KBM-7 (cell line): Measurements from ENCODE around the gene C1orf21.
A peak's percentile ranks its signal among the peaks of the same experiment; 100 is the strongest.

Experiments used
- DNase-seq: peaks from one replicate; pipeline ENCODE4 v3.0.0-alpha.2; 2015
- in situ Hi-C: fragments of 300-500 bp; cut with MboI; formaldehyde crosslinking; loops from 2 replicates; pipeline ENCODE4 v1.14.3; 2020; ENCODE audit warnings: low sequenced_read_pairs, low pct_unique_long_range_greater_than_20kb, mixed read lengths

C1orf21 gene

DNA sequence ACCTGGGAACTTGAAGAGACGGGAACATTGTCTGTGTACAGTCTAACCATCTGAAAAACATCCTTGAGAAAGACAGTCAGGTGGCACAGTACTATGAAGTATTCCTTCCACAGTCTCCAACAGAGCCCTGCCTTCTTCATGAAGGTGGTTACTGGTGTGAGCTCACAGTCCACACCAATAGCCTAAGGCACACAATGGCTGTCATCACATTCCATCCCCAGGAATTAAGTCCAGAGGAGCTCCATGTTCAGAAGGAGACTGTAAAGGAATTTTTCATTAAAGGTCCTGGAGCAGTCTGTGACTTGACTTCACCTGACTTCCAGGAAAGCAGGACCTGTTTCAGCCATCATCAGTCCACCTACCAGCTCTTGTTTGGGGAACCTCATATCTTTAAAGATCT, 180.2 kb downstream of the C1orf21 start:
- in situ Hi-C loops, result no loop called here
- no peak for DNase-seq

DNA sequence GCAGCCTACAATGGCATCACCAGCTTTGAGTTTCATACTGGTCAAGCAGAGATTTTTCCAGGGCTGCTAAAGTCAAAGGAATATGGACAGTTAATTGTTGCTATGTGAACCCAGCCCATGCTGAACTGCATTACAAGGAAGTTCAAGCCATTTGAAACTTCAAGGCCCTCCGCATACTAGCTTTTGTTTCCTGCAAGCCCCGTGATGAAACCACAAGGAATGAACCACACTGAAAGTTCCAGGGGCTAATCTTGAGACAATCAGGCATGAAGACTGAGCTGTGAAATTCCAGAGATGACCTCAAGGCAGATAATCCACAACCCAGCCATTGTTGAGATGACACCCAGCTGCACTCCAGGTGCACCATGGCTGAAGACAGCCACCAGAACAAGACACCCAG, 180.8 kb downstream of the C1orf21 start:
- peak; percentile 30 for DNase-seq

DNA sequence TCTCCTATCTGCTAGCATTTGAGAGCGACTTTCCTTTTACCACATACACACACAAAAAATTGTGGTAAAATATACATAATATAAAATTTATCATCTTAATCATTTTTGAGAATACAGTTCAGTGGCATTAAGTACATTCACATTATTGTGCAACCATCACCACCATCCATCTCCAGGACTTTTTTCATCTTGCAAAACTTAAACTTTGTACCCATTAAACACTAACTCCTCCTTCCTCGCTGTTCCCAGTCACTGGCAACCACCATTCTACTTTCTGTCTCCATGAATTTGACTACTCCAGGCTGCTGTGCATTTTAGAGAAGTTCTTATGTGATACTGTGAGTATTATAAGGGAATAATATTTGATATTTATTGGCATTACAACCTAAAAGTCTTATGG, 181.3 kb downstream of the C1orf21 start:
- no peak for DNase-seq
- in situ Hi-C loops, result no loop called here

More for the DNA sequence above, 180.8 kb downstream of the C1orf21 start:
- in situ Hi-C loops, result no loop called here

DNA sequence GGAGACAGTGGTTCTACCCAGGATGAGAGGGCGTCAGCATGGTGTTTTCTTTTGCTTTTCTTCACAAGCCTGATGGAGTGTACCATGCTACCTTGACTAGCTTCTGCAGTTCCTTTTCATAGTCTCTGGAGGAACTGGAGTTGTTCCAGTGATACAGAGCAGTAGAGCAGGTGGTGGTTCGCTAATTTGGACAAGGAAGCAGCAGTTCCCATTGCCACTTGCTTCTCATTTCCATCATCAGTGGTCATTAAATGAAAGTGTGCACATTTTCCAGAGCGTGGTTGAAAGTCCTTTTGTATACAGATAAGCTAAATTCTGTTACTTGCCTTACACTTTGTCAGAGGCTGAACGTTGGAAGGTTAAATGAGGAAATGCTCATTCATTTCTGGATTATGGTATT, 182.3 kb downstream of the C1orf21 start:
- no peak for DNase-seq
- in situ Hi-C loops, result no loop called here

DNA sequence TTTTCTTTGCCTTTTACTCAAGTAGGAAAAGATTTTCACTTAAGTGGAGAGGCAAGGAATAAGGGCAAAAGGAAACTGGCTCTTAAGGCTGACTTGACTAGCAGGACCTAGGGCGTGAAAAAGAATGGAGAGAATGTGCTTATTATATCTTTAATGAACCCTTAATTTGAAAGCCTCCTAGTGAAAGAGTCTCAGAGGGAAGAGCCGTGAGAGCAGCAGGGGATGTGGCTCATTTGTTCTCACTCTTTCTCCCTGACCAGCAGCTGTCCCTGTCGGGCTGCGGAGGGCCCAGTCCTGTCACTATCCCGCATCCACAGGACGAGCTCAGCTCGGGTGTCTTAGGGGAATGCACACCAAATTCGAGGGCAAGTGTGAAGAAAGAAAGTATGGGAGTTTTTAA, 187.8 kb downstream of the C1orf21 start:
- no peak for DNase-seq
- in situ Hi-C loops, result no loop called here

DNA sequence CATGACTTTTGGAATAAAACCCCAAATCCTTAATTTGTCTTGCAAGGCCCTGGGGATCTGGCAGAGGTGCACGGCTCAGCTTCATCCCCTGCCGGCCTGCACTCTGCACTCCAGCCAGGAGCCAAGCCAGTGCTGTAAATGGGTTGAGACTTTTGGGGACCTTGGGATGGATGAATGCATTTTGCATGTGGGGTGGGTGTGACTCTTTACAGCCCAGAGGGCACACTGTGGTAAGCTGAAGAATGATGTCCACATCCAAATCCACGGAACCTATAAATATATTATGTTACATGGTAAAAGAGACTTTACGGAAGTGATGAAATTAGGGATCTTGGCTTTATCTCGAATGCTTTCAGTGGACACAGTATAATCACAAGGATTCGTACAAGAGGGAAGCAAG, 190.0 kb downstream of the C1orf21 start:
- DNase-seq, result no peak
- in situ Hi-C loops, result no loop called here

DNA sequence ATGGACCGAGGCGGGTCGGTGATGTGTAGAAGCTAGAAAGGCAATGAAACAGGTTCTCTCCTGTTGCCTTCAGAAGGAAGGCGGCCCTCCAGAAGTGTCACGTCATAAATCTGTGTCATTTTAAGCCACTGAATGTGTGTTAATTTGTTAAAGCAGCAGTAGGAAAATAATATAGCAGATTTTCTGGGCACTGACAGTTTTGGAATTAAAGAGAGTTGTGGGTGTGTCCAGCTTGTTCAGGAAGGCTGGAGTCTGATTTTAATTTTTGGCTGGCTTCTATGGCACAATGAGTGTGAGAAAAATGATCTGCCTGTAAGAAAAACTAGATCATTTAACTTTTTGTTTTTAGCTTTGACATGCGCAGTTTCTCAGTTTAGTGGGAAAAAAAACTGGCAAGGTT, 190.5 kb downstream of the C1orf21 start:
- no peak for DNase-seq
- in situ Hi-C loops, result no loop called here

DNA sequence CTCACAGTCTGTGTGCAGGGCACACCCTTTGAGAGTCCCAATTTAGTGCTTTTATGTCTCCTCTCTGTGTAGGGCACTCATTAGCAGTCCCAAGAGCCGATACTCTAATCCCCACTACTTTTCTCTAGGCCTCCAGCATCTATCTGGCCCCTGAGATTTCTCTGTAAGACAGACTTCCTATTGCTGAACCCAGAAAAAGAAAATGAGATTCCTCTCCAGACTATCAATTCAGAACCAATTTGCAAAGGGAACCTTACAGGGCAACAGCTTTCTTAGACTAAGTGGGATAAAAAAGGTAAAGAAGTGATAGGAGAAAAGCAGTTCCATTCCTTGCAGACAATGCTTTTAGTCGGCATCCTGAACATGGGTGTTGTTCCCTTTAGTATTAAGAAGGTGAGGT, 195.6 kb downstream of the C1orf21 start:
- in situ Hi-C loops, result no loop called here
- DNase-seq, result no peak

DNA sequence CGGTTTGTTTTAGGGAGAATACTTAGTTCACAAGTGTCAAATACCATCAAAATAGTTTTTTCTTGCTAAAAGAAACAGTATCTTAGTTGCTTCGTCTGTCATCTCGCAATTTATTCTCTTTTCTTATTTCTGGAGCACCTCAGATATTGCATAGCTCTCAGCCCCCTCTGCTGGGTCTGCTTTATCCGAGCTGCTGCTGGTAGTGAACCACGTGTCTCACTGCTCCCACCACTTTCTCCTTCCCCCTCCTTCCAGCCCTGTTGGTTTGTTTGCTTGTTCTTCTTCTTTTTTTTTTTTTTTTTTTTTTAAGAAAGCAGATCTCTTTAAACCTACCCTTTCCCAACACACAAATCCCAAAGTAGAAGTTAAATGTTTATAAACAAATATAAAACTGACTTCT, 197.0 kb downstream of the C1orf21 start:
- no peak for DNase-seq
- in situ Hi-C loops, result no loop called here

DNA sequence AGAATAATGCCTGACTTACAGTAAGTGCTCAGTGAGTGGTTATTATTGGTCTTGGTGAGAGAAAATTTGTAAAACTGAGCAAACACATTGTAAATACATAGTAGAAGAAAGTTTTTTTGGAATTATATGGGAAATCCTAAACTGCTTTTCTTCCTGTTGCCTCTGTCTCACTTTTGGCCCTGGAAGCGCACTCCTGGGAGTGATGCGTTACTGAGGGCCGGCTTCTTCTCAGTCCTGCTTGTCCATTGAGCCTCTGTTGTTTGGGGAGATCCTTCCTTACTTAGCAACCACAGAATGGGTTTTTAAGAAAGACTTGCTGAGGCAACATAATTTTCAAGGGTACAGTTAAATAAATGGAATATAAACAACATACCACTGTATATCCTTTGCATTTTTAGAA, 201.9 kb downstream of the C1orf21 start:
- DNase-seq, result no peak
- in situ Hi-C loops, result no loop called here

DNA sequence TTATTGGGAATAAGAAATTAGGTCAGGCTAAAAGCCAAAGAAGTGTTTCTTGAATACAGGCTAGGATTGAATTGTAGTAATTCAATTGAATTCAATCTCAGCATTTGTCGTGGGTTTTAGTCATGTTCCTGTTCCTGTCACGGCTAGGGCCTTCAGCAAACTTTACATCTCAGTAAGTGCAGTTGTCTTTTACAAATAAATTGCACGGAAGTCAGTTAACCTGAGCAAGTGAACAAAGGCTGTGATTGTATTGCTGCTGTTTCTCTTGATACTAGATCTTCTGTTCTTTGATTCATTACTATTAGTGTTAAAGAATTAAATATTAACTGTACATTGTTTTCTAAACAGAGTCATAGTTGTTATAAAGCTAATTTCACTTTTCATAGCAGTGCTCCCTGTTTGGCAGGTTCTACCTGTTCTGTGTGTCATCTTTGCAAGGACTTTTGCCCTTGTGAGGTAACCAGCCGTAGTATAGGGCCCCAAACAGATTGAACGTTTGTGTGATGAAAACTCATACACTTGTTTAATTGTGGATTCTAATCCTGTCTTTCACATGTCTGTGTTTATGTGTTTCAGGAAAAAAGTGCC, 203.4 kb downstream of the C1orf21 start:
- no peak for DNase-seq
- in situ Hi-C loops, result no loop called here

DNA sequence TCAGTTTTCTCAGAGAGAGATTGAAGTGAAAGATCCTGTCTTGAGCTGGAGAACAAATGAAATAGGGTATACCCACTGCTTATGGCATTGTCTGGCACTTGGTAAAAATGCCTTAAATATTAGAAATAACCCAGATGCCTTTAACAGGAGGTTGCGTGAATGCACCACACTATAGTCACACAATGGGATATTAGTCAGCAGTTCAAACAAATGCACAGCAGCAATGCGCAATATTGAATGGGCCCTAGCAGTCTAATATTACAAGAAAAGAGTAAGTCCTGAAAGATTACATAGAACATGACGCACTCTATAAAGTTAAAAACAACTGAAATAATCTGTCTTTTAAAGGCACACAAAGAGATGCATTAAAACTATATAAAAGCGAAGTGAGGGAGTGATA, 206.8 kb downstream of the C1orf21 start:
- in situ Hi-C loops, result no loop called here
- no peak for DNase-seq

DNA sequence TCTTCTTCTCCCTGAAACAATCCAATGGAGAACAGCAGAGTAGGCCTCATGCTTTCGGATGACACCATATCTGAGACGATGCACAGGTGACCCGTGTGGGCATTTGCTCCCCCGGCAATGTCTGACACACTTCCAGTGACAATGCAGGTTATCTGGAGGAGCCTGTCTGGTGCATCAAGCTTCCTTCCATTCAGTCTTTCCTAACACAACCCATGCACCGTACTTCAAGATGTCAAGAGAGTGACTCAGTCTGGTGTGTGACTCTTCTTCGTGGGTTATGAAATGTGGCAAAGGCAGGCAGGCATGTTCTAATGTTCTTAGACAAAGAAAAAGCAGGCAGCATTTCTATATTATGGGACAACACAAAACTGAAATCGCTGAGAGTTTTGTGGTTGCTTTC, 208.8 kb downstream of the C1orf21 start:
- no peak for DNase-seq
- in situ Hi-C loops, result no loop called here

DNA sequence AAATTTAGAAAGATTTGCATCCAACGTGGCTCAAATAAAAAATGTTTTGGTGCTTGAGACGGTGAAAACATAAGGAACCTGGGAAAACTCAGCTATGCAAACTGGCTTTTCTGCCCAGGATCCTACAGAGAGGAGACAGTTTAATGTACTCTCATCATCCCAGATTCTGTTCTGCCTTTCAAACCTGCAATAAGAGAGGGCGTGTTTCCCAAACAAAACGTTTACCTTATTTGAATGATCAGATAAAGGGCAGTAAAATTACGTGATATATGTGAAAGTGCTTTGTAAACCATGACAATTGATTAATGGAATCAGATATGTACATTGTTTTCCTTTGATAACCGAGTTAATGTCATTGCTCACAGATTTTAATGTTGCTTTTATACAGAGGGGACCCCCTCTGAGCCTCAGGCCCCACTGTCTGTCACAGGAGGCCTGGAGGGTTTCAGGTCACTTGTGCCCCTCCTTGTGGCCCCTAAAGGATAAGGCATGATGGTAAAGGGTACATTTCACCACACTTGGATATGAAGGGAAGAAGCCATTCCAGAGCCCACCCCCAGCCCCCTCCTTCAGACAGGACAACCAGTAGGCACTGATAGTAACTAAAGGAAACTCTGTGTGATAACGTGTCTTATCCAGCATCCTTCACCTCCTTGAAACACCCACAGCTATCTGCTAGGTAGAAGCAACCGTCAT, 210.3 kb downstream of the C1orf21 start:
- DNase-seq, result no peak
- in situ Hi-C loops, result no loop called here

DNA sequence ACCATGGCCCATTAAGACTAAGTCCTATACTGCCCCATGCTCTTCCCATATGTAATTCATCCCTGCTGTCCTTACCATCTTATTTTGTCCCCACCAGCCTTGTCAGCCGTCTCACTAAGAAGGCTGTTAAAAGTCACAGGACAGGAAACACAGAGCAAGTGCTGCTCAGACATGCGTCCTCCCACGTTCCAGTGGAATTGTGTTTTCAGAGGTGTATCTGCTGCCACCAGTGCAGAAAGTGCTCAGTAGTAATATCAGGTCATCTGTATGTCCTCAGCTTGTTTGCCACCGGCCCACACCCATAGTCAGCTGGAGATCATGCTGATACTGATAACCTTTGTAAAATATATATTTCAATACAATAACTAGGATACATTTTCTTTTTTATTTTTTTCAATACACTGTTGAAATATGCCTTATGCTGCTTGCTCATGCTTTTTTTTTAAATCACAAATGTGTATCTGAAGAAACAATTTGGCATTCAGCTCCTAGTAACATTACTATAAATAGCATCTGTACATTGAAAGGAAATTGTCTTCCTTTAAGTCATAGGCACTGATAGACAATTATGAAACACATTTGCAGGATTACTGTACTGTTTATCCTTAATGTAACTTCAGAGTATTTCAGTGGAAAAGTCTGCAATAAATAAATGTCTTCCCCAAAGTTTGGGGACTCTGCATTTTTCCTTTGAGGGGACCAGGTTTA, 211.0 kb downstream of the C1orf21 start:
- peak; percentile 22 for DNase-seq
- in situ Hi-C loops, result no loop called here

DNA sequence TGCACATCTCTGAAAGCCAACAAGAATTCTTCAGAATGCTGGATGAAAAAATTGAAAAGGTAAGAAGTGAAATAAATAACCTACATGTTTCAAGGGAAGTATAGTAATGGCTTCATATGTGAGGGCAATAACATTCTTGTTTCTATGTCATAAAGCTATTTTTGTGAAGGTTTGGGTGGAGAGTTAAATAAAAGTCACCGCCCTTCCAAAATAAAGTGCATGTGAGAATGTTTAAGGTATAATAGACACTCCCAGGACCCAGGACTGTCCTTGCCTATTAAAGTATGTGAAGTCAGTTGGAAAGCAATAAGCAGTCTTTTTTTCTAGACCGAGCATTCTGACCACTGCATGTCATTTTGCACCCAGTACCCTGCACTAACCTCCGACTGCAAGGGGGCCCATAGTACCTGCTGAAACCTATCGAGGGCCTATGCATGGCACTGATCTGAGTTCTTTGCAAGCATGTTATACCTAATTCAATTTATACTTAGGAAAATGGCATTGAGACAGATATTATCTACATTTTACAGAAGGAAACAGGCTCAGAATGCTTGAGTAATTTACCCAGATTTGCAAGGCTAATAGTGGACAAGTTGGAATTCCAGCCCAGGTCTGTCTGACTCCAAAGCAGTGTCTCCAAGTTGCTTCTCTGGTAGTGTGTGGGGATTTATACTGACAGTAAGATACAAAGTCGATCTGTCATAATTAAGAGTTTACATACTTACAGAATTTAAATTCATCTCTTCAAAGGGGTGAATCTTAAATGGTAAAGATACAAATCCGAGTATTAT, 211.8 kb downstream of the C1orf21 start:
- in situ Hi-C loops, result no loop called here
- no peak for DNase-seq

DNA sequence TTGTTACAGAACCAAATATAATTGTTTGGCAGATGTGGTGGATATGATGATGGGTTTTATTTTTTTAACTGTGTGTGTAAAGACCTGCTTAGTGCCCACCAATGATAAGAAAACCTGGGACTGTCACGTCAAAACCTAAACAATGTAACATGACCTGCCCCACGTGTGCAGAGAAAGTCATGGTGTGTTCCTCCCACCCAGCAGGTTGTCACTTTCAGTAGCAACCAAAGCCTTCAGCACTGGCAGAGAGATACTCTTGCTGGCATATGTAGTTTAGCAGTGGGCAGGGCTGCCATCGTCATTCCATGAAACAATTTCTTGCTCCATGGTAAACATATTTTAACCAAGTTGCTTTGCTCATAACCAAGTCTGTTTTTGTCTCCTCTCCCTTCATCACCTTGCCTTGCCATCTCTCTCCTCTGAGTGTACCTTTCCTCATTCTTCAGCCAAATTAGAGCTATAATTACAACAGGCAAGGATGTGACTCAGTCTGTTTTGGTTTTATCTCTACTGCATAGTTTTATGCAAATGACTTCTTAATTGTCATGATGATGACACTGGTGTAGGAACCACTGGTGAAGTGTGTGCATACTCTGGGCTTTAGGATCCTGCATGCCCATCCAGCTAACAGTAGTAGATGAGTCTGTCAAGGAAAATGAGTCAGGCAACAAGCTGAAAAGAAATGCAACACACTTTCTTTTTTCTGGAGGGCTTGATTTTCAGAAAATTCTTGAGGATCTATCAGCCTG, 217.5 kb downstream of the C1orf21 start:
- DNase-seq, result no peak
- in situ Hi-C loops, result no loop called here

DNA sequence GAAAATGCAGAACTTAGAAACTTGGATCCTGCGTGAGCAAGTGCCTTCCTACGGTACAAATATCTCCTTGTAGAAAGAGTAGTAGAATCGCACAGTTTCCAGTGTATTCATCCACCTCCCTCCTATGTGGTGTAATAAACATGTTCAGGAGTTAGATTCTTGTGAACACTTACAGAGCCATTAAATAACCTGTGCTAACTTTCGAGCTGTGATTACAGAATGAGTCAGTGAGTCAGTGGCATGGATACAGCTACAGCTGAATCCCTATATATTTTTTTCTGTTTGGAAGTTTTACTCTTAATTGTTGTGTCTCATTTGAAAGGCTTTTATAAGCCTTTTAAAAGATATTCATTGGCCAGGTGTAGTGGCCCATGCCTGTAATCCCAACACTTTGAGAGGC, 219.1 kb downstream of the C1orf21 start:
- in situ Hi-C loops, result no loop called here
- DNase-seq, result no peak

DNA sequence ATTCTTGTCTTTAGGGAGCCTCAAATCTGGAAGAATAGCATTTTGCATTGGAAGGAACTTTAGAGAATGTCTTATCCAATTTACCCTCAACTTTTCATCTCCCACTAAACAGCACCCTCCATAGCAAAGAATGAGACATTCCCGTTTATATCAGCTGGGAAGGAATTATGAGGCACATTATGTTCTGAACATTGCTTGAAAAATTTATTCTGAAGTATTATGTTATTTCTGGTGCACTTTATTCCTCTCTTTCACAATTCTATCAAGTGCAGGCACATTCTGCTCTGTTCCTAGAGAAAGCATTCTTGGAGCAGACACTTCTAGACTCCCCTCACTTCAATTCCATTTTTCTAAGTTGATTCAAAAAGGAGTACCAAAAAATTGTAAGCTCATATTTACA, 220.0 kb downstream of the C1orf21 start:
- in situ Hi-C loops, result no loop called here
- no peak for DNase-seq
